Measurements from ENCODE around the gene PIK3CB.
"Not testable (repeated sequence)": the region's sequence is repeated elsewhere in the genome, so short reads cannot be mapped to it uniquely, and the experiment has no call there.

Gene PIK3CB

GRCh38 chr3:138846824-138847223 lies 12.1 kb upstream of the PIK3CB start:
- DNase-seq (ENCODE audit: low read depth in 2 of 2), result not testable (repeated sequence)

GRCh38 chr3:138846262-138846791 lies 11.6 kb upstream of the PIK3CB start:
- DNase-seq (ENCODE audit: low read depth in 2 of 2), result no peak

- DNase-seq (ENCODE audit: low read depth in 2 of 2), result no peak
Measured at GRCh38 chr3:138845771-138846173, 11.0 kb upstream of the PIK3CB start.

- no peak for DNase-seq (ENCODE audit: low read depth in 2 of 2)
Measured at GRCh38 chr3:138845181-138845601, 10.5 kb upstream of the PIK3CB start.

- DNase-seq (ENCODE audit: low read depth in 2 of 2), result no peak
Measured at GRCh38 chr3:138842483-138843188, 7.9 kb upstream of the PIK3CB start.

- not testable (repeated sequence) for DNase-seq (ENCODE audit: low read depth in 2 of 2)
Measured at GRCh38 chr3:138838385-138838784, 3.7 kb upstream of the PIK3CB start.

GRCh38 chr3:138835846-138836245 lies 1.1 kb upstream of the PIK3CB start:
- not testable (repeated sequence) for DNase-seq (ENCODE audit: low read depth in 2 of 2)

- DNase-seq (ENCODE audit: low read depth in 2 of 2), result no peak
Measured at GRCh38 chr3:138835397-138835757, 649 bp upstream of the PIK3CB start.

GRCh38 chr3:138833899-138834595 lies 681 bp downstream of the PIK3CB start:
- DNase-seq (ENCODE audit: low read depth in 2 of 2), result no peak

- not testable (repeated sequence) for DNase-seq (ENCODE audit: low read depth in 2 of 2)
Measured at GRCh38 chr3:138832473-138833057, 2.2 kb downstream of the PIK3CB start.

GRCh38 chr3:138829886-138830510 lies 4.7 kb downstream of the PIK3CB start:
- no peak for DNase-seq (ENCODE audit: low read depth in 2 of 2)

GRCh38 chr3:138829097-138829496 lies 5.6 kb downstream of the PIK3CB start:
- no peak for DNase-seq (ENCODE audit: low read depth in 2 of 2)

GRCh38 chr3:138827222-138827621 lies 7.5 kb downstream of the PIK3CB start:
- DNase-seq (ENCODE audit: low read depth in 2 of 2), result no peak

GRCh38 chr3:138825336-138825735 lies 9.4 kb downstream of the PIK3CB start:
- no peak for DNase-seq (ENCODE audit: low read depth in 2 of 2)

- no peak for DNase-seq (ENCODE audit: low read depth in 2 of 2)
Measured at GRCh38 chr3:138824114-138824506, 10.6 kb downstream of the PIK3CB start.

- DNase-seq (ENCODE audit: low read depth in 2 of 2), result not testable (repeated sequence)
Measured at GRCh38 chr3:138820379-138820778, 14.3 kb downstream of the PIK3CB start.

- no peak for DNase-seq (ENCODE audit: low read depth in 2 of 2)
Measured at GRCh38 chr3:138818185-138818860, 16.4 kb downstream of the PIK3CB start.

GRCh38 chr3:138817695-138818094 lies 17.0 kb downstream of the PIK3CB start:
- DNase-seq (ENCODE audit: low read depth in 2 of 2), result no peak

GRCh38 chr3:138812806-138813205 lies 21.9 kb downstream of the PIK3CB start:
- no peak for DNase-seq (ENCODE audit: low read depth in 2 of 2)

GRCh38 chr3:138809500-138810256 lies 25.1 kb downstream of the PIK3CB start:
- no peak for DNase-seq (ENCODE audit: low read depth in 2 of 2)
